Middle frontal gyrus (tissue), 1 donor: ENCODE measurements around the gene KLHL18.
"Not testable (repeated sequence)": the region's sequence is repeated elsewhere in the genome, so short reads cannot be mapped to it uniquely, and the experiment has no call there.

ENCODE experiments used
- DNase-seq: peaks from one replicate; pipeline ENCODE4 v3.0.0-alpha.2; 2015; ENCODE audit warnings: low spot score; ENCODE audit errors: extremely low spot score

KLHL18 gene

GRCh38 chr3:47282424-47283192, at the start of gene KLHL18, which contains the start of gene KIF9:
Gene KLHL18 (plus strand): TSS chr3:47282944. CDS start chr3:47282966, 22 bp downstream.
Gene KIF9 (minus strand): TSS chr3:47282799. CDS start chr3:47277374, 5,425 bp downstream.
- peak; percentile 88 for DNase-seq

DNA sequence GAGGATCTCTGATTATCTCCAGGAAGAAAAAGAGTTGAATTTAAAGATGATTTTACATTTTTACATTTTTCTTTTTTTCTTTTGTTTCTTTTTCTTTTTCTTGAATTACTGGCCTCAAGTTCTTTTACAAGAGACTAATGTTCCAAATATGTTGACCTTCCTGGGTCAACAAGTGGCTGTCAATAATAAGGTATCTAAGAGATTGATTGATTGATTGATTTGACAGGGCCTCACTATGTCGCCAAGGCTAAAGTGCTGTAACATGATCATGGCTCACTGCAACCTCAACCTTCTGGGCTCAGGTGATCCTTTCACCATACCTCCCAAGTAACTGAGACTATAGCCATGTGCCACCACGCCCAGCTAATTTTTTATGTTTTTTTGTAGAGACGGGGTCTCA, 44.7 kb upstream of the KLHL18 start:
- no peak for DNase-seq

DNA sequence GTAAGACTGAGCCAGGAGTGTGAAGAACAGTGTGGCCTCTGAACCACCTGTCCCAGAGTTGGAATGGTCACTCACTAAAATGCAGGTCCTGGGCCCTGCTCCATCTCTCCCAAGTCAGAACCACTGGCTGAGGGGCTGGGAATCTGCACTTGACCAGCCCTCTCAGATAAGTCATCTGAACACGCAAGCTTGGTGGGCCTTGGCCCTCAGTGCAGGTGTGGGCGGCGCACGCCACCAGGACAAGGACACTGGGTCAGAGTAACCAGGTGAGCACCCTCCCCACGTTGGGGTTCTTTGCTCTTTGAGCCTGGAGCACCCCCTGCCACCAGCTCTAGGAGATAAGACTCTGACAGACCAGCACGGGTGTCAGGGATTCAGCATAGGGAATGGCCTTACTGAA, 42.8 kb upstream of the KLHL18 start:
- no peak for DNase-seq

- DNase-seq: no peak
These were observed 39.2 kb upstream of the KLHL18 start for GRCh38 chr3:47243419-47244147.

GRCh38 chr3:47244531-47245100, 38.1 kb upstream of the KLHL18 start:
- no peak for DNase-seq

DNA sequence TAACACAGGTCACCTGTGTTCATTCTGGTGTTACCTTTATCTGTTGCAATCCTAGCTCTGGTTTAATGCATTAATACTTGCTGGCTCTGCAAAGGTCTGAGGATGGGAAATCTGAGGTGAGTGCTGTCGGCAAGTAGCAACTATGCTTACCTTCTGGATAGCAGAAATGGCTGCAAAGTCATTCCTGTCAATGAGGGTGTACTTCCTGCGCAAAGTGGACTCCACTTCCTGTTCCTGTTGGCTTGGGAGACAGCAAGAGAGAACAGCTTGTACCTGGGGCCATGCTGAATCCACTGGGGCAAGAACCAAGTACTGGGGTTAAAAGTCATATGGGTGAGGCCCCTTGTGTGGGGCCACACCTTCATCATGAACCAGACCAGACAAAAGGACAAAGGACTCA, 37.5 kb upstream of the KLHL18 start:
- DNase-seq: no peak

DNA sequence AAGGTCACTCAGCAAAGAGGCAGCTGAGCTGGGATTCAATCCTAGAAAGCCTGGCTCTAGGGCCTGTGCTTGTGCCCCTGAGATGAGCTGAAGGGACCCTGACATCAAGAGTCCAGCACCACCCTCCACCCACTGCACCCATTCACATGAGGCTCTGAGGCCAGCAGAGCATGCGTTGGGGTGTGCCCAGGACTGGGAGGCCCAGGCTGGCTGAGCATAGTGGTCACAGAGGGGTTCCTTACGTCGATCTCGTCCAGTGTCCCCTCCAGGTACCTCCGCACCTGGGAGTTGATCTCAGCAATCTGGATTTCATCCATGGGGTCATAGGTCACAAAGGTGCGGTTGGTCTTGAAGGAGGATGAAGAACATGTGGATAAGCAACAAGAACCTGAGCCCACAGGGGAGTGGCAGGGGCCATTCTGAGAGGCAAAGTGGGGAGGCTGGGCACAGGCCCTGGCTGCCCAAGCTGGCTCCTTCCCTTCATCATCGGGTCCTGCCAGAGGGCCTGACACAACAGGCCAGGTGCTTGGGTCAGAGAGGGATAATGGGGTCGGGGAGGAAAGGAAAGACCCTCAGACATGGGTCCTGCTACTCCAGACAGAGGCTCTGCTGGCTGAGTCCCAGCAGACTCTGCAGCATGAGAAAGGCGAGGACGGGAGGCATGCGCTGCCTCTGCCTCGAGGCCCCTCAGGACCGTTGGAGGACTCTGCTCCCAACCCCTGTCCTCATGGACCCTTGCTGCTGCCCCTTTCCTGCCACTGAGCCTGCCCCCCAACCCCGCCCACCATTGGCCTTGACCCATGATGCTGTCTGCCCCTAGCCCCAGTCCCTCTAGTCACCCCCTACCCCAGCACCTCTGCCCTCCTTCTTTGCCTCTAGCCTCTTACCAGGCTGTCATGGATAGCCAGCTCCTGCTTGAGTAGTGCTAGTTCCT, 35.3 kb upstream of the KLHL18 start:
- DNase-seq: no peak

- peak; percentile 19 for DNase-seq
These were observed 32.3 kb upstream of the KLHL18 start for GRCh38 chr3:47250309-47251060.

GRCh38 chr3:47251085-47251484, 31.7 kb upstream of the KLHL18 start:
- DNase-seq: not testable (repeated sequence)

DNA sequence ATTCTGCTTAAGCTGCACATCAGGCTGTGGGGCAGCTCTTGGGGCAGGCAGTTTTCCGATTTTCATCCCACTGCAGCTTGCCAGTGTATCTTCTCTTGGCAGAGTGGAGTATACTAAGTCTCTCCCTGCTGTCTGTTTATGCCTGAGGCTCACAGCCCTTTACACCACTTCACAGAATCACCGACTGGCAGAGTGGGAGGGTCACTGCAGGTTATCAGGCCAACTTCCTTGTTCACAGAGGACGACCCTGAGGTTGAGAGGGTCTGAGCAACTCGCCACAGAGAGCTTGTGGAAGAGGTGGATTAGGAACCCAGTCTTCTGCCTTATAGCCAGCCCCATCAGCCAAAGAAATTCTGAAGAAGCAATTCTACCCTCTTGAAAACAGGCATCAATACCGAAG, 31.1 kb upstream of the KLHL18 start:
- DNase-seq: no peak

- not testable (repeated sequence) for DNase-seq
These were observed 26.4 kb upstream of the KLHL18 start for GRCh38 chr3:47256331-47256730.

- no peak for DNase-seq
These were observed 23.6 kb upstream of the KLHL18 start for GRCh38 chr3:47259114-47259513.

DNA sequence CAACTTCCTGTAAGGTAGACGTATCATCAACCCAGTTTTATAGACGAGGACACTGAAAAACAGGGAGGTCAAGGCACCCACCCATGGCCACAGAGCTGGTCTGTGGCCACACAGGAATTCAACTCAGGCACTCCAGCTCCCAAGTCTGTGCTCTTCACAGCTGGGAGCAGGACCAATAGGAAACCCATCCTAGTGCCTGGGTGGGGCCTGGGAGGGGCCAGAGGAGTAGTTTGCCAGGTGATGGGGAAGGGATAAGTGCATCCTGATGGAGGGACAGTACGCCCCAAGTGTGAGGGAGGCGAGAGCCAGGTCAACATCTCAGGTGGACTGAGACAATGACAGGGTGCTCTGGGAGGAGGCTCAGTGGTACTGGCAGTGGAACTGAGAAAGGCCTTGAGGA, 22.1 kb upstream of the KLHL18 start:
- DNase-seq: no peak

GRCh38 chr3:47261301-47261700, 21.4 kb upstream of the KLHL18 start:
- DNase-seq: no peak

- DNase-seq: no peak
These were observed 17.7 kb upstream of the KLHL18 start for GRCh38 chr3:47265008-47265407.

GRCh38 chr3:47265725-47266428, 16.9 kb upstream of the KLHL18 start:
- DNase-seq: no peak

- DNase-seq: no peak
These were observed 15.8 kb upstream of the KLHL18 start for GRCh38 chr3:47266709-47267489.

GRCh38 chr3:47267490-47267824, 15.3 kb upstream of the KLHL18 start:
- DNase-seq: no peak

DNA sequence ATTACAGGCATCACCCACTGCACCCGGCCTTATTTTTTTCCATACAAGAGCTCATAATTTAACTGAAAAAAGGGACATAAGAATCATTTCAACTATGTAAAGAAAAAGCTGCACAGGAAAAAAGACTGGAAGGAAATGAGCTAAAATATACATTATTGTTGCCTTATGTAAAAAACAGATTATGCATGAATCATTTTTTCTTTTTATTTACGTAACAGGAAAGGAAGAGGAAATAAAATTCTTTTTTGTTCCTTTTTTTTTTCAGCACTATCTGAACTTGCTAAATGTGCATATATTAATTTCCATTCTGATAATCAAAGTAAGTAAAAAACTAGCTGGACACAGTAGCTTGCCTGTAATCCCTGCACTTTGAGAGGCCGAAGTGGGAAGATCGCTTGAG, 12.2 kb upstream of the KLHL18 start:
- DNase-seq: no peak
